B cell (primary cell): ENCODE data around the gene LCORL. TPM values are rescaled to one million over a fixed set of nuclear protein-coding genes. Genes with fewer than 3 reads are reported as not detected.

ENCODE experiments used
- ATAC-seq: fragments of 200-7000 bp; cut with Tn5 transposase; one replicate; pipeline ENCODE4 v1.10.0; 2021; ENCODE audit warnings: low read depth, mild to moderate bottlenecking, moderate number of reproducible peaks, moderate library complexity
- CTCF ChIA-PET: fragments of 350-600 bp; sonication (Branson Sonifier 250); formaldehyde crosslinking; loops from one replicate; lab custom pipeline; 2021; ENCODE audit warnings: antibody characterized with exemption, inconsistent platforms; lab: Charles Lee
- POLR2A ChIA-PET: fragments of 350-600 bp; sonication (Branson Sonifier 250); formaldehyde crosslinking; loops from one replicate; lab custom pipeline; 2021; ENCODE audit warnings: antibody characterized with exemption; lab: Charles Lee
- DNase-seq: peaks from one replicate; pipeline ENCODE4 v3.0.0; 2013
- H2AFZ ChIP-seq: 2 replicates; pipeline ENCODE4 v1.6.1; 2012; ENCODE audit warnings: mild to moderate bottlenecking, low read depth, low read length; ENCODE audit not compliant: insufficient read depth, poor library complexity, severe bottlenecking
- H3K27ac ChIP-seq, 2 donors: 1 replicate in 1 of 2; 2 replicates in 1 of 2; pipeline ENCODE4 v1.5.1; 2012 to 2013; ENCODE audit warnings: low read length in 2 of 2, mild to moderate bottlenecking in 2 of 2, moderate library complexity in 1 of 2
- H3K27me3 ChIP-seq, 4 experiments: fragments of 200-600 bp in 1 of 4; sonication (generic) in 1 of 4; replicated peaks in 1 of 4; 1 replicate in 2 of 4; 2 replicates in 2 of 4; pipeline versions ENCODE4 v1.6.1 to v1.7.0; 2013 to 2016; ENCODE audit warnings: low read length in 3 of 4, mild to moderate bottlenecking in 2 of 4, mixed read lengths in 1 of 4, moderate library complexity in 1 of 4; ENCODE audit not compliant: insufficient read depth in 4 of 4, control insufficient read depth in 3 of 4; ENCODE audit errors: control extremely low read depth in 1 of 4
- H3K36me3 ChIP-seq, 2 experiments: replicated peaks in 1 of 2; 1 replicate in 1 of 2; 2 replicates in 1 of 2; pipeline versions ENCODE4 v1.6.1 to v1.7.1; 2013; ENCODE audit warnings: low read length in 1 of 2; ENCODE audit not compliant: insufficient read depth in 2 of 2, control insufficient read depth in 1 of 2; ENCODE audit errors: control extremely low read depth in 1 of 2, extremely low read depth in 1 of 2
- H3K4me1 ChIP-seq, 2 donors: fragments of 200-600 bp in 1 of 2; sonication (generic) in 1 of 2; 1 replicate in 1 of 2; 2 replicates in 1 of 2; pipeline versions ENCODE4 v1.5.1 to v1.6.1; 2013 to 2017; ENCODE audit warnings: low read length in 2 of 2; ENCODE audit not compliant: control insufficient read depth in 2 of 2, insufficient read depth in 2 of 2
- H3K4me2 ChIP-seq: replicated peaks from 2 replicates; pipeline ENCODE3; 2012; ENCODE audit warnings: mild to moderate bottlenecking, low read depth, low read length; ENCODE audit not compliant: poor library complexity, severe bottlenecking
- H3K4me3 ChIP-seq, 5 experiments: fragments of 200-600 bp in 1 of 5; sonication (generic) in 1 of 5; 1 replicate in 3 of 5; 2 replicates in 2 of 5; pipeline versions ENCODE4 v1.5.1 to v1.7.0; 2011 to 2016; ENCODE audit warnings: low read length in 4 of 5, mild to moderate bottlenecking in 4 of 5, low read depth in 2 of 5, control low read depth in 1 of 5, moderate library complexity in 1 of 5; ENCODE audit not compliant: insufficient read depth in 1 of 5; ENCODE audit errors: control extremely low read depth in 1 of 5, extremely low read depth in 1 of 5
- H3K79me2 ChIP-seq: fragments of 200-600 bp; sonication (generic); one replicate; pipeline ENCODE4 v1.6.0; 2016; ENCODE audit warnings: low read length; ENCODE audit not compliant: control insufficient read depth, insufficient read depth
- H3K9ac ChIP-seq: fragments of 200-600 bp; sonication (generic); 2 replicates; pipeline ENCODE4 v1.6.1; 2017; ENCODE audit warnings: mild to moderate bottlenecking, low read length, moderate library complexity
- H3K9me3 ChIP-seq, 3 donors: one replicate each; pipeline versions ENCODE4 v1.6.1 to v1.7.1; 2013; ENCODE audit warnings: low read length in 2 of 3; ENCODE audit not compliant: control insufficient read depth in 2 of 3, insufficient read depth in 1 of 3; ENCODE audit errors: control extremely low read depth in 1 of 3
- H4K20me1 ChIP-seq: 2 replicates; pipeline ENCODE4 v1.6.0; 2012; ENCODE audit warnings: mild to moderate bottlenecking, low read length; ENCODE audit not compliant: insufficient read depth, control insufficient read depth, poor library complexity, severe bottlenecking
- H3K27ac Mint-ChIP-seq: one replicate; pipeline ENCODE4 v1.8.0; 2021; ENCODE audit warnings: mixed read lengths
- H3K27me3 Mint-ChIP-seq: one replicate; pipeline ENCODE4 v1.8.0; 2021; ENCODE audit warnings: mixed read lengths
- H3K4me1 Mint-ChIP-seq: one replicate; pipeline ENCODE4 v1.8.0; 2021; ENCODE audit warnings: mixed read lengths
- H3K4me3 Mint-ChIP-seq: one replicate; pipeline ENCODE4 v1.8.0; 2021; ENCODE audit warnings: mixed read lengths
- H3K9me3 Mint-ChIP-seq: one replicate; pipeline ENCODE4 v1.8.0; 2022; ENCODE audit warnings: mixed read lengths; ENCODE audit not compliant: insufficient read depth
- CTCF ChIP-seq: fragments of 200-600 bp; IDR thresholded peaks from one replicate; pipeline ENCODE4 v1.8.0; 2022; ENCODE audit warnings: antibody characterized with exemption, mild to moderate bottlenecking
- EZH2 ChIP-seq: IDR thresholded peaks from 2 replicates; pipeline ENCODE4 v1.6.1; 2012; ENCODE audit warnings: borderline replicate concordance, low read depth, mild to moderate bottlenecking, moderate library complexity, low read length; ENCODE audit not compliant: insufficient read depth, poor library complexity, severe bottlenecking
- WGBS: methylation state at CpG from one replicate; pipeline ENCODE4 v1.1.5; 2013; ENCODE audit warnings: missing lambda C conversion rate; ENCODE audit not compliant: insufficient coverage; 5-methylcytosine and 5-hydroxymethylcytosine counted together
- intact Hi-C: fragments of 100-400 bp; cut with micrococcal nuclease; formaldehyde crosslinking; loops from one replicate; pipeline ENCODE4 v1.10.0; 2022
- polyA plus RNA-seq: library from polyadenylated mRNA; depleted of rRNA; stranded (reverse); fragments of >200 nt; gene quantifications from 2 replicates; pipeline ENCODE4 v1.2.3, GENCODE V29; 2012
- total RNA-seq, 2 donors: library from RNA; stranded (reverse); fragments of 120-200 nt in 1 of 2; gene quantifications; 1 replicate in 1 of 2; 2 replicates in 1 of 2; pipeline versions ENCODE4 v1.2.3 to v1.2.4, GENCODE V29; 2013 to 2022

The LCORL gene
- total and polyA plus RNA-seq, 2 donors (not counting 1 experiment from before 2014, with no cell fraction given) = 1.2 to 31.3 TPM

DNA sequence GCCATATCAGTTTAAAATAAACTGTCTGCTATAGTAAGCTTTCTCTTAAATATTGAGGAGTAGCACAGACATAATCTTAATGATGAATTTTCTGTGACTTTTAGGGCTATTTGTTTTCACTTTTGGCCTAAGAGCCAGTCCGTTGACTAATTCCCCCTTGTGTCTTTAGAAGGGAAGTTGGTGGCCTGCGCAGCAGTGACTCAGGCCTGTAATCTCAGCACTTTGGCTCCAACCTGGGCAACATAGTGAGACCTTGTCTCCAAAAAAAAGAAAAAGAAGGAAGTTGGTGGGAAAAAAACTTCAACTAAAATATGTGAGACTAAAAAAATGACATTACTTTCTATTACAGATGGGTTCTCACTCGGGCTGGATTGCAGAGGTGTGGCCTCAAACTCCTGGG is 207.4 kb downstream of the LCORL start:
- Mint-ChIP-seq H3K4me1 (peaks cover 27% of the 10 kb centered on the region), H3K4me3 (no peak overlapping the region), H3K27me3 (no peaks in the 10 kb centered on the region), H3K9me3 (no peaks in the 10 kb centered on the region), H3K27ac (no peak overlapping the region)
- DNase-seq (no peak), ATAC-seq (no peak)
- Histone ChIP-seq H3K79me2 (peaks cover 25% of the 10 kb centered on the region), H3K36me3 (no peaks in the 10 kb centered on the region), H3K9ac (no peak overlapping the region), H3K4me3 (no peak overlapping the region), H4K20me1 (peaks cover 6% of the 10 kb centered on the region), H2AFZ (peak overlapping the region; percentile 70), H3K27me3 (no peaks in the 10 kb centered on the region), H3K4me1 (peaks cover 12 to 19% of the 10 kb centered on the region in 2 donors), H3K27ac (no peak overlapping the region), H3K9me3 (no peaks in the 10 kb centered on the region), H3K4me2 (no peak overlapping the region)
- POLR2A ChIA-PET = no interaction called here
- TF ChIP-seq CTCF (no peak), EZH2 (no peak)
- CTCF ChIA-PET = interaction anchor here (0.8 to 0.9 kb wide), 2 partner anchors 108 to 554 kb away, joined by 3 read pairs; no protein-coding TSS in a partner anchor
- WGBS = 44% methylated on average over 2 of the region's 3 CpGs
- intact Hi-C loops = no loop called here

GRCh38 chr4:17812801-17813200 is 208.8 kb downstream of the LCORL start:
- no peak overlapping the region for H3K4me2 ChIP-seq
- peaks cover 38% of the 10 kb centered on the region for H3K79me2 ChIP-seq
- intact Hi-C loops = no loop called here
- TF ChIP-seq EZH2 = no peak
- TF ChIP-seq CTCF = no peak
- H3K27ac Mint-ChIP-seq = no peak overlapping the region
- H3K4me1 ChIP-seq = peaks cover 24 to 31% of the 10 kb centered on the region in 2 donors
- no peak overlapping the region for H3K4me3 Mint-ChIP-seq
- no peaks in the 10 kb centered on the region for H3K9me3 ChIP-seq
- H3K9ac ChIP-seq = no peak overlapping the region
- peak overlapping the region; percentile 20 for H2AFZ ChIP-seq
- peaks cover 0 to under 1% of the 10 kb centered on the region in 2 experiments for H3K36me3 ChIP-seq
- no peaks in the 10 kb centered on the region for H3K27me3 Mint-ChIP-seq
- H3K9me3 Mint-ChIP-seq = no peaks in the 10 kb centered on the region
- peaks cover 14% of the 10 kb centered on the region for H4K20me1 ChIP-seq
- no peak overlapping the region for H3K27ac ChIP-seq
- DNase-seq (no peak), ATAC-seq (no peak)
- no peak overlapping the region for H3K4me3 ChIP-seq
- ChIA-PET POLR2A (no interaction called here), CTCF (interaction anchor here (1.0 kb wide), 1 partner anchor 238 kb away, joined by 3 read pairs; no protein-coding TSS in a partner anchor)
- peaks cover 38% of the 10 kb centered on the region for H3K4me1 Mint-ChIP-seq
- H3K27me3 ChIP-seq = no peaks in the 10 kb centered on the region
- 89% methylated on average over 3 of the region's 3 CpGs for WGBS
